Measurements from ENCODE around the gene FHIT. TPM values are rescaled to one million over a fixed set of nuclear protein-coding genes. Genes with fewer than 3 reads are reported as not detected.
A peak's percentile ranks its signal among the peaks of the same experiment; 100 is the strongest.

Gene FHIT
- total RNA-seq, 2 experiments from 2014 or later = 86.0 to 90.6 TPM

DNA sequence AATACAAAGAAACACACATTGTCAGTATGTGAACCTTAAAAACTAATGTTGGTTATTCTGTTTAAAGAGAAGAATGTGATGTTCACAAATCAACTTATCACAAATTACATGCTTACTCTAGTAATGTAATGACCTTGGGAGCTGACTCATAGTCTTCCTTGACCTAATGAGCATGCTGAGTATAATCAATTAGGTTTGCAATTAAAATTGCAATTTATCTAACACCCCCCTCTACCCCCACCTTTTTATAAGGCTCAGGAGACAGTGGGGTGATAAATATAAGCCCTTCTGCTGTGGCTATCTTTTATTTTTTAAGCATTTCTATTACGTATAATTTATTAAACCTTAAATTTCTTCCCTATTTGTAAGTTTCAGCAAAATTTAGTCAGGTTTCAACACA lies 1253.7 kb downstream of the FHIT start:
- H3K27ac ChIP-seq (ENCODE audit: low read depth in 1 of 2, low read length in 2 of 2) = no peak overlapping the region
- Mint-ChIP-seq H3K9me3 (no peaks in the 10 kb centered on the region), H3K36me3 (ENCODE audit: low read depth) (peaks cover 59% of the 10 kb centered on the region), H3K27ac (peak overlapping the region; percentile 85), H3K4me3 (no peak overlapping the region), H3K4me1 (ENCODE audit: low read depth) (peaks cover 83% of the 10 kb centered on the region), H3K27me3 (no peaks in the 10 kb centered on the region)
- ChIA-PET POLR2A (interaction anchor here (1.2 kb wide), 1 partner anchor 9 kb away, joined by 3 read pairs; no protein-coding TSS in a partner anchor), CTCF (no interaction called here)
- H3K4me1 ChIP-seq (ENCODE audit: insufficient read depth, low read length) = peaks cover 26% of the 10 kb centered on the region
- TF ChIP-seq, protein P1, sequence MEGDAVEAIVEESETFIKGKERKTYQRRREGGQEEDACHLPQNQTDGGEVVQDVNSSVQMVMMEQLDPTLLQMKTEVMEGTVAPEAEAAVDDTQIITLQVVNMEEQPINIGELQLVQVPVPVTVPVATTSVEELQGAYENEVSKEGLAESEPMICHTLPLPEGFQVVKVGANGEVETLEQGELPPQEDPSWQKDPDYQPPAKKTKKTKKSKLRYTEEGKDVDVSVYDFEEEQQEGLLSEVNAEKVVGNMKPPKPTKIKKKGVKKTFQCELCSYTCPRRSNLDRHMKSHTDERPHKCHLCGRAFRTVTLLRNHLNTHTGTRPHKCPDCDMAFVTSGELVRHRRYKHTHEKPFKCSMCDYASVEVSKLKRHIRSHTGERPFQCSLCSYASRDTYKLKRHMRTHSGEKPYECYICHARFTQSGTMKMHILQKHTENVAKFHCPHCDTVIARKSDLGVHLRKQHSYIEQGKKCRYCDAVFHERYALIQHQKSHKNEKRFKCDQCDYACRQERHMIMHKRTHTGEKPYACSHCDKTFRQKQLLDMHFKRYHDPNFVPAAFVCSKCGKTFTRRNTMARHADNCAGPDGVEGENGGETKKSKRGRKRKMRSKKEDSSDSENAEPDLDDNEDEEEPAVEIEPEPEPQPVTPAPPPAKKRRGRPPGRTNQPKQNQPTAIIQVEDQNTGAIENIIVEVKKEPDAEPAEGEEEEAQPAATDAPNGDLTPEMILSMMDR (IDR thresholded peaks at IDR 0.05) = no peak
- ATAC-seq (ENCODE audit: poor library complexity) = no peak
- no peak overlapping the region for H3K4me3 ChIP-seq (ENCODE audit: low read length)
- H3K36me3 ChIP-seq (ENCODE audit: insufficient read depth, low read length) = no peaks in the 10 kb centered on the region
- intact Hi-C loops (cut with DNase I, micrococcal nuclease) = loop anchor here in 1 of 2 experiments (10.0 kb wide), 1 partner anchor 427 kb away; no protein-coding TSS in a partner anchor
- DNase-seq = no peak
- no peaks in the 10 kb centered on the region for H3K9me3 ChIP-seq (ENCODE audit: control insufficient read depth in 1 of 2, insufficient read depth in 1 of 2, low read length in 2 of 2)
- H3K27me3 ChIP-seq (ENCODE audit: control insufficient read depth in 1 of 2, insufficient read depth in 2 of 2, low read length in 2 of 2) = no peaks in the 10 kb centered on the region

DNA sequence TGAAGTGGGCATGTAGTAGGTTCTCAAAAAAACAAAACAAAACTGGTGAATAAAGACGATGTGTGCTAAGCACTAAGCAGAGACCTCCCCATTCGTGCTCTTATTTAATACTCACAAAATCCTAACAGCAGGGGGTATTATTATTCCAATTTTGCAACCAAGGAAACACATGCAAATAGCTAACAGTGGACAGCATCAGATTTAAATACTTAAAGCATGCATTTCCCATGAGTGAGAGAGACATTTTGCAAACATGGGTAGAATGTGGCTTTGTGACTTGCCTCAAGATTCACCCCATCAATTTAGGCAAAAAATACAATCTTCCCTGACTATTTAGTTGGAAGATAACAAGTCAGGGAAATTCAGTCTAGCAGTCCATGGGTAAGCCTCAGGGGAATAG lies 1255.2 kb downstream of the FHIT start:
- Mint-ChIP-seq H3K9me3 (no peaks in the 10 kb centered on the region), H3K27ac (peak overlapping the region; percentile 85), H3K4me1 (ENCODE audit: low read depth) (peaks cover 83% of the 10 kb centered on the region), H3K27me3 (no peaks in the 10 kb centered on the region), H3K4me3 (peak overlapping the region; percentile 42), H3K36me3 (ENCODE audit: low read depth) (peaks cover 53% of the 10 kb centered on the region)
- Histone ChIP-seq H3K4me1 (ENCODE audit: insufficient read depth, low read length) (peaks cover 21% of the 10 kb centered on the region), H3K27ac (ENCODE audit: low read depth in 1 of 2, low read length in 2 of 2) (no peak overlapping the region), H3K9me3 (ENCODE audit: control insufficient read depth in 1 of 2, insufficient read depth in 1 of 2, low read length in 2 of 2) (no peaks in the 10 kb centered on the region), H3K4me3 (ENCODE audit: low read length) (no peak overlapping the region), H3K36me3 (ENCODE audit: insufficient read depth, low read length) (no peaks in the 10 kb centered on the region), H3K27me3 (ENCODE audit: control insufficient read depth in 1 of 2, insufficient read depth in 2 of 2, low read length in 2 of 2) (no peaks in the 10 kb centered on the region)
- intact Hi-C loops (cut with DNase I, micrococcal nuclease) = loop anchor here in 1 of 2 experiments (10.0 kb wide), 1 partner anchor 429 kb away; no protein-coding TSS in a partner anchor
- TF ChIP-seq, protein P1 (IDR thresholded peaks at IDR 0.05) = no peak
- CTCF ChIA-PET = no interaction called here
- peak in 1 of 14 experiments; percentile 21 for DNase-seq
- no peak for ATAC-seq (ENCODE audit: poor library complexity)
- POLR2A ChIA-PET = interaction anchor here (0.9 to 4.3 kb wide), 5 partner anchors 9 to 83 kb away, joined by 3 to 24 read pairs (median 6); no protein-coding TSS in a partner anchor

DNA sequence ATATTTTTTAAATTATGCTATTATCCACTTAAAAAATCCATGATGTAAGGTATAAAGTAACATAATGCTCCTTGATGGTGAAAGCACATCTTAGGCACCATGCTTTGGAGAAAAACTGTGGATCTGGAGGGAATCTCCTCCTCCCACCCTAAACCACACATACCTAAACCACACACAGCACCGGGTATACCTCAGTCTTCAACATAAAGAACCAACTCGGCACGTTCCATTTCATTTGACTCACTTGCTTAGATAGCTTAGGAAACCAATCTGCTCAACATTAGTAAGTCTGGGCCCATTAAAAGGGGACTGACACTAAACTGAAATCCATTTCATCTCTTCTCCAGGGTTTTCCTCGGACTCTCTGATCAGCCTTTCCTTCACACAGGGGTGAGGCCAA lies 1255.7 kb downstream of the FHIT start:
- Histone ChIP-seq H3K4me3 (ENCODE audit: low read length) (no peak overlapping the region), H3K27ac (ENCODE audit: low read depth in 1 of 2, low read length in 2 of 2) (no peak overlapping the region), H3K4me1 (ENCODE audit: insufficient read depth, low read length) (peaks cover 16% of the 10 kb centered on the region), H3K9me3 (ENCODE audit: control insufficient read depth in 1 of 2, insufficient read depth in 1 of 2, low read length in 2 of 2) (no peaks in the 10 kb centered on the region), H3K36me3 (ENCODE audit: insufficient read depth, low read length) (no peaks in the 10 kb centered on the region), H3K27me3 (ENCODE audit: control insufficient read depth in 1 of 2, insufficient read depth in 2 of 2, low read length in 2 of 2) (no peaks in the 10 kb centered on the region)
- no peaks in the 10 kb centered on the region for H3K9me3 Mint-ChIP-seq
- H3K4me1 Mint-ChIP-seq (ENCODE audit: low read depth) = peaks cover 81% of the 10 kb centered on the region
- ChIA-PET POLR2A (interaction anchor here (0.6 to 4.3 kb wide), 7 partner anchors 8 to 84 kb away, joined by 3 to 24 read pairs (median 4); no protein-coding TSS in a partner anchor), CTCF (interaction anchor here (0.8 kb wide), 1 partner anchor 10 kb away, joined by 3 read pairs; no protein-coding TSS in a partner anchor)
- no peaks in the 10 kb centered on the region for H3K27me3 Mint-ChIP-seq
- TF ChIP-seq, protein P1 (IDR thresholded peaks at IDR 0.05) = no peak
- H3K4me3 Mint-ChIP-seq = peak overlapping the region; percentile 42
- intact Hi-C loops (cut with DNase I, micrococcal nuclease) = loop anchor here (2.0 to 10.0 kb wide), 2 partner anchors 15 to 429 kb away; no protein-coding TSS in a partner anchor
- DNase-seq (no peak), ATAC-seq (ENCODE audit: poor library complexity) (no peak)
- peak overlapping the region; percentile 85 for H3K27ac Mint-ChIP-seq
- peaks cover 53% of the 10 kb centered on the region for H3K36me3 Mint-ChIP-seq (ENCODE audit: low read depth)

Data from CD4-positive, alpha-beta T cell (primary cell).